Measurements from ENCODE around the gene PHKG1.
"Not testable (repeated sequence)": the region's sequence is repeated elsewhere in the genome, so short reads cannot be mapped to it uniquely, and the experiment has no call there.

The PHKG1 gene

DNA sequence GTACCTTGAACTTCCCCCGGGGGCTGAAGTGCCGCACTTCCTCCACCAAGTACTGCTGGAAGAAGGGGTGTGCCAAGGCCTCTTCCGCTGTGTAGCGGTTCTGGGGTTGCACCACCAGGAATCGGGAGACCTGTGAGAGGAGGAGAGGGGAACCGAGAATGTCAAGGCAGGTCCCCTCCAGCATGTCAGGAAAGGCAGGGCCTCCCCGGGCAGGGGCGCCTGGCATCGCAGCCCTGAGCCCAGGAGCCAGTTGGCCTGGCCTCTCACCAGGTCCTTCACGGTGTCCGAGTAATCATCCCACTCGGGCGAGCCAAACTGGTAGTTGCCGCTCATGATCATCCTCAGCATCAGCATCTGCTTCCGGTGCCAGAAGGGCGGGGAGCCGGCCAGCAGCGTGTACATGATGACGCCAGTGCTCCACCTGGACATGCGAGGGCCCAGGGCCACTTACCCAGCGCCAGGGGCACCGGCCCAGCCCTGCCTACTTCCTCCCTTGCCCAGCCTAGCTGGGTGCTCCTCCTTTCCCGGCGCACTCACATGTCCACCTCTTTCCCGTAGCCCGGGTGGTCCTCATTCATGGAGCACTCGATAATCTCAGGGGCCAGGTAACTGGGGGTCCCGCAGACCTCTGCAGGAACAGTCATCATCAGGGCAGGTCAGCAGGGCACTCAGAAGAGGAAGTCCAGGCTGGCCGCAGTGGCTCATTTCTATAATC is 11.0 kb downstream of the PHKG1 start:
- no peak for DNase-seq

- not testable (repeated sequence) for DNase-seq
These were observed 11.9 kb downstream of the PHKG1 start for GRCh38 chr7:56080726-56081435.

DNA sequence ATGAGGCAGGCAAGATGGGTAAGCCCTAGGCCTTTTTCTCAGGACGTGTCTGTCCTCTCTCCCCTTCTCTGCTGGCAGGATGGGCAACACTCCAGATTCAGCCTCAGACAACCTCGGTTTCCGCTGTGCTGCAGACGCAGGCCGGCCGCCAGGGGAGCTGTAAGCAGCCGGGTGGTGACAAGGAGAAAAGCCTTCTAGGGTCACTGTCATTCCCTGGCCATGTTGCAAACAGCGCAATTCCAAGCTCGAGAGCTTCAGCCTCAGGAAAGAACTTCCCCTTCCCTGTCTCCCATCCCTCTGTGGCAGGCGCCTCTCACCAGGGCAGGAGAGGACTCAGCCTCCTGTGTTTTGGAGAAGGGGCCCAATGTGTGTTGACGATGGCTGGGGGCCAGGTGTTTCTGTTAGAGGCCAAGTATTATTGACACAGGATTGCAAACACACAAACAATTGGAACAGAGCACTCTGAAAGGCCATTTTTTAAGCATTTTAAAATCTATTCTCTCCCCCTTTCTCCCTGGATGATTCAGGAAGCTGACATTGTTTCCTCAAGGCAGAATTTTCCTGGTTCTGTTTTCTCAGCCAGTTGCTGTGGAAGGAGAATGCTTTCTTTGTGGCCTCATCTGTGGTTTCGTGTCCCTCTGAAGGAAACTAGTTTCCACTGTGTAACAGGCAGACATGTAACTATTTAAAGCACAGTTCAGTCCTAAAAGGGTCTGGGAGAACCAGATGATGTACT is 13.1 kb downstream of the PHKG1 start:
- DNase-seq, result no peak

DNA sequence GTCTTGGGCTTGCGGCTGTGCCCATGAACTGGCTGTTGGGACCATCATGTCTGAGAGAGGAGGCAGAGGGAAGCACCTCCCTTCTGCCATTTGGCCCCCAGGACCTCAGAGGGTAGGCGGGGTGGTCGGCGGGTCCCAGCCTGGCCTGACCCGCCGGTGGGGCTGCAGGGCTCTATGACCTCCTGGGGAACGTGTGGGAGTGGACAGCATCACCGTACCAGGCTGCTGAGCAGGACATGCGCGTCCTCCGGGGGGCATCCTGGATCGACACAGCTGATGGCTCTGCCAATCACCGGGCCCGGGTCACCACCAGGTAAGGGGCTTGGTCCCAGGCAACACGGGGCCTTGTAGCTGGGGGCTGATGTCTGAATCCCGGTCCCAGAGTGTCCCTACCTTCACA is 14.6 kb downstream of the PHKG1 start:
- no peak for DNase-seq

- DNase-seq, result no peak
These were observed 15.1 kb downstream of the PHKG1 start for GRCh38 chr7:56077681-56078080.

DNA sequence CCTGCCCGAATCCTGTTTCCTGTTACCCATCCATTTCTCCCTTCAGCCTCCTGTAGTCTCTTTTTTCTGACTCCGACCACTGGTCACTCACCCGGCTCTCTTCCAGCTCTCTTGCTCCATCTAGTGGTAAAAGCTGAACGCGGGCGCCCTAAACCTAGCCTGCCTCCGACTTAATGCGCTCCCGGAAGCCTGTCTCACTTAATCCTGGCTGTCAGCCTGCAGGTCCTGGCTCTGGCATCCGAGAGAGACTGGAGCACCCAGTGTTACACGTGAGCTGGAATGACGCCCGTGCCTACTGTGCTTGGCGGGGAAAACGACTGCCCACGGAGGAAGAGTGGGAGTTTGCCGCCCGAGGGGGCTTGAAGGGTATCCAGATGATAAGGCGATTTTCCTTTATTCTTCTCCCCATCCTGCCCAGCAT is 18.4 kb downstream of the PHKG1 start:
- peak; percentile 74 for DNase-seq

- DNase-seq, result not testable (repeated sequence)
These were observed 26.4 kb downstream of the PHKG1 start for GRCh38 chr7:56066376-56066775.

DNA sequence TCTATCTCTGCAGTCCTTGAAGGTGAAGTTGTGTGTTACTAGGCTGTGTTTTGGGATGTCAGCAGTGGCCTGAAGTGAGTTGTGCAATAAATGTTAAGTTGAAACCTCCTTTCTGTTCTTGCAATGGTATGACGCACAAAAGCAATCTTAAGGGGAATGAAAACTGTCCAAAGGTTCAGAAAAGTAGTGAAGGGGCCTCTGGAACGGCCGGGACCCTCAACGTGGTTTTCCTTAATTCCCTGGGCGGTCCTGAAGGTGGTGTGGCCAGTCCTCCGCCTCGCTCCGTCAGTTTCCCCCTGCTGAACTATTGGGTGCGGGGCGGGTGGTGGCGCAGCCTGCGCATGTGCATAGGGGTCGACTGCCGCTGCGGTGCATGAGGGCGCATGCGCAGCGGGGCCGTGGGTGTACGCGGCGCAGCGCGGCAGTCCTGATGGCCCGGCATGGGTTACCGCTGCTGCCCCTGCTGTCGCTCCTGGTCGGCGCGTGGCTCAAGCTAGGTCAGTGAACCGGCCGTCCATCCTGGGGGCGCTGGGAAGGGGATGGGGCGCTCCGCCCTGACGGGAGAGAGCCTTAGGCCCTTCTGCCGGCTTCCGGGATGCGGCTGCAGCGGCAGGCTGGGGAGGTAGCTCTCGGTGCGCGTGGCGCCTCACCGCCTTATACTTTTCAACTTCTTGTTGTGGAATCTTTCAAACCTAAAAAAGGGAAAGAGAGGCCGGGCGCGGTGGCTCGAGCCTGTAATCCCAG is 28.7 kb downstream of the PHKG1 start, which contains the start of gene SUMF2:
TSS of gene SUMF2 (plus strand) at position 405 of the 744 bp plus-strand sequence. CDS start at position 431, 26 bp downstream.
- peak; percentile 90 for DNase-seq

DNA sequence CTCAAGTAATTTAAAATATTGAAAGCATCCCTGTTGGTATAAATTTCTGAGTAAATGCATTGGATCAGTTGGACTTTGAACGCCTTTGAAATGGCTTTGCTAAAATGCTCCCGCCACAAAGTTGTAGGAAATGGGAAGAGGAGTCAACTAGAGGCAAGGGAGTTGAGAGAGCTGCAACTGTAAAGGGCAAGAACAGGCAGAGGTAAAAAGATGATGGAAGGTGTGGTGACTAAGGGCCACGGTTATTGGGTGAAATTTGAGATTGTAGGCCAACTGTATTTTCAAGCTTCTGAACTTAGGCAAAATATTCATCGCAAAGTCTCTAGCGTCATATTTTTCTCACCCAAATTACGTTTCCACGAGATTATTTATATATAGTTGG is 29.3 kb downstream of the PHKG1 start:
- no peak for DNase-seq

GRCh38 chr7:56062382-56062781 is 30.4 kb downstream of the PHKG1 start:
- DNase-seq, result no peak

DNA sequence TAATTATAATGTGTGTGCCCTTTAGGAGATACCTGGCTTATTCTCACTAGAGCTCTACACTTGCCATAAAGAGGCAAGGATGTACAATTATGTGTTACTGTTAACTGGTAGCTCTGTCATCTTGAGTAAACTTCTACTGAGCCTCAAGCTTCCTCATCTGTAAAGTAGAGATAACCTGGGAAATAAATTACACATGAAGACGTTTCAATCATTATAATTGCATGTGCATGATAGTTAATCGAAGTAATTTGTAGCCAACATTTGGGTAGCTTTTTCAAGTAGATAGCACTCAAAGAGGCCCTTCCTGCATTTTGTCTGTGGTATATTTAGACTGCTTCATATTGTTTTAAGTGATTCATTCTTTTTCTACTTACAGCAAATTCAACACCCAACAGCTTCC is 38.8 kb downstream of the PHKG1 start:
- no peak for DNase-seq

- no peak for DNase-seq
These were observed 39.4 kb downstream of the PHKG1 start for GRCh38 chr7:56053379-56053778.

- peak; percentile 89 for DNase-seq
These were observed 41.2 kb downstream of the PHKG1 start, which contains the start of the genes CCT6A and PSPH for GRCh38 chr7:56051339-56052191. TSS of gene CCT6A (plus strand) at chr7:56051765. CDS start at chr7:56051849, 84 bp downstream. TSS of gene PSPH (minus strand) at chr7:56051444. CDS start at chr7:56021212, 30,232 bp downstream.

GRCh38 chr7:56051053-56051338 is 41.8 kb downstream of the PHKG1 start:
- no peak for DNase-seq

- not testable (repeated sequence) for DNase-seq
These were observed 44.0 kb downstream of the PHKG1 start for GRCh38 chr7:56048763-56049162.

DNA sequence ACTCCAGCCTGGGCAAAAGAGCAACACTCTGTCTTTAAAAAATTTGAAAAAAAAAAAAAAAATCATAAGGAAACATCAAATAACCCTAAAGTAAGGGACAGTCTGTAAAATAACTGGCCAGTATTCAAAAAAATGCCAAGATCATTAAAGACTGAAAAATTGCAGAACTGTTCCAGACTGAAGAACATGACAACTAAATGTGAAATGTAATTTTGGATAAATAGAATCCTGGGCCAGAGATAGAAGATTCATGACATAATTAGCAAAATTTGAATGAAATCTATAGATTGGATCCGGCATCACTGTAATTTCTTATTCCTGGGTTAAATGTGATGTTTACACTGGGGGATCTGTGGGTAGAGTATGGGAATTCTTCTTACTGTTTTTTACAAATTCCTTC is 44.5 kb downstream of the PHKG1 start:
- no peak for DNase-seq

DNA sequence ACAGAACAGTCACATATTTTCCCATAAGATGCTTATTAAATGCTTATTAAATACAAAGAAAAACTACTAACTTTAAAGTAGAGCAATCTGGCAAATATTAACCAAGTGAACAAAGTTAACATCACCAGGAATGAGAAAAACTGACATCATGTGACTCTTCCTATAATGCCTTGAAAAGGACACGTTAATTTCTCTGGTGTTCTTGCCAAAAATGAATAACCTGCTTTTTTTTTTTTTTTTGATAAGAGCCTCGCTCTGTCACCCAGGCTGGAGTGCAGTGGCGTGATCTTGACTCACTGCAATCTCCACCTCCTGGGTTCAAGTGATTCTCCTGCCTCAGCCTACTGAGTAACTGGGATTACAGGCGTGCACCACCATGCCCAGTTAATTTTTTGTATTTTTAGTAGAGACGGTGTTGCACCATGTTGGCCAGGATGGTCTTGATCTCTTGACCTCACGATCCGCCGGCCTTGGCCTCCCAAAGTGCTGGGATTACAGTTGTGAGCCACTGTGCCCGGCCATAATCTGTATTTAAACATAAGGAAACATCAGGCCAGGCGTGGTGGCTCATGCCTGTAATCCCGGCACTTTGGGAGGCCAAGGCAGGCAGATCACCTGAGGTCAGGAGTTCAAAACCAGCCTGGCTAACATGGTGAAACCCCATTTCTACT is 45.2 kb downstream of the PHKG1 start:
- not testable (repeated sequence) for DNase-seq

DNA sequence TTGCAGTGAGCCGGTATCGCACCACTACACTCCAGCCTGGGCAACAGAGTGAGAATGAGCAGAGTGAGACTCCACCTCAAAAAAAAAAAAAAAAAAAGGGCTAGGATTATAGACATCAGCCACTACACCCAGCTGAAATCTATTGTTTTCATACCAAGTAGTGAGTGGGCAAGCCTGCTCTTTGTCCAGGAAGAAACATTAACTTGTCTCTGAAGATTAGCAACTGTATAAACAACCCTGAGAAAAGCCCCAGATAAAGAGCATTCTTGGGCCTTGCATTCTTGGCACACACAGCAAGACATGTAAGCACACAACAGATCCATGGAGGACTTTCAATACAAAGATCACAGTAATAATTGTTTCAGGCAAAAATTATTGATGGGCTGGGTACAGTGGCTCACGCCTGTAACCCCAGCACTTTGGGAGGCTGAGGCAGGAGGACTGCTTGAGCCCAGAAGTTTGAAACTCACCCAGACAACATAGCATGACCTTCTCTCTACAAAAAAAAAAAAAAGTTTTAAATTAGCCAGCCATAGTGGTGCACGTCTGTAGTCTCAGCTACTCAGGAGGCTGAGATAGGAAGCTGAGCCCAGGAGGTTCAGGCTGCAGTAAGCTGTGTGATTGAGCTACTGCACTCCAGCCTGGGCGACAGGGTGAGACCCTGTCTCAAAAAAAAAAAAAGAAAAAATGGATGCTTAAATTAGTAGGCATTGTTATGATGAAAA is 45.9 kb downstream of the PHKG1 start:
- no peak for DNase-seq

DNA sequence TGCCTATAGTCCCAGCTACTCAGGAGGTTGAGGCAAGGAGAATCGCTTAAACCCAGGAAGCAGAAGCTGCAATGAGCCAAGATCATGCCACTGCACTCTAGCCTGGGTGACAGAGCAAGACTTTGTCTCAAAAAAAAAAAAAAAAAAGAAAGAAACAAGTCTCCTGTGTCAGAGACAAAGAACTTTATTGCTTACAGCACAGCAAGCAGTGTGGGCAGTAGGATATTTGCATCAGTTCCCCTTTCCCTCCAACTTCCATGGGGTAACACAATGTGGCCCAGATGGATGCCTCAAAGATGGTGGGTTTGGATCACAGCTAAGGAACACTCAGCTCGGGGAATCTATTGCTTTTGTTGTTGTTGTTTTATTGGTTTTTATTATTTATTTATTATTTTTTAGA is 47.0 kb downstream of the PHKG1 start:
- not testable (repeated sequence) for DNase-seq

DNA sequence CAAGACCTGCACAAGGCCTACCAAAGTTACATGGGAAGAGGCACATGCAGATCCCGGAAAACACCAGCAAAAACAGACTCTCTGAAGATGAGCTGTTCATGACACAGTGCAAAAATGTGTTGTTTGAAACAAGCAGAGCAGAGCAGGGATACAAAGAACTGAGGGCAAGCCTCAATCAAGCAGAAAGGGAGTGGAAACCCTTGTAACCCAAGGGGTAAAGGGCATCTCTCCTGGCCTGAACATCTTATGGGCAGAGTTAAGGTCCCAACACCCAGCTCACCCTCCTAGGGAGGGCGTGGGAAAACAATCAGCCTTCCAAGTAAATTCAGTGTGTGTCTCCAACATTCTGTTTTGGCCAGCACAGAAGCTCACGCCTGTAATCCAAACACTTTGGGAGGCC is 52.0 kb downstream of the PHKG1 start:
- no peak for DNase-seq

All from CD4-positive, alpha-beta T cell treated with Interleukin-12 subunit alpha and Interleukin-12 subunit beta, for 1 hour (primary cell).